Suprapubic skin (tissue), 4 donors: ENCODE measurements around the gene GNA14.

ENCODE experiments used
- CTCF ChIP-seq, 2 donors: fragments of 200-600 bp in 1 of 2; fragments of 450-650 bp in 1 of 2; sonication (generic) in 1 of 2; IDR thresholded peaks; one replicate each; pipeline ENCODE4 v1.5.1; 2016 to 2019; ENCODE audit warnings: antibody characterized with exemption in 2 of 2, mild to moderate bottlenecking in 1 of 2, moderate library complexity in 1 of 2
- POLR2A ChIP-seq, 2 donors: fragments of 450-650 bp; IDR thresholded peaks; one replicate each; pipeline ENCODE4 v1.6.1; 2017; ENCODE audit warnings: antibody characterized with exemption in 2 of 2, mild to moderate bottlenecking in 2 of 2, moderate library complexity in 2 of 2
- POLR2AphosphoS5 ChIP-seq, 3 donors: sonication (generic); formaldehyde crosslinking; IDR thresholded peaks; one replicate each; pipeline ENCODE4 v1.6.1; 2017; ENCODE audit warnings: antibody characterized with exemption in 3 of 3

DNA sequence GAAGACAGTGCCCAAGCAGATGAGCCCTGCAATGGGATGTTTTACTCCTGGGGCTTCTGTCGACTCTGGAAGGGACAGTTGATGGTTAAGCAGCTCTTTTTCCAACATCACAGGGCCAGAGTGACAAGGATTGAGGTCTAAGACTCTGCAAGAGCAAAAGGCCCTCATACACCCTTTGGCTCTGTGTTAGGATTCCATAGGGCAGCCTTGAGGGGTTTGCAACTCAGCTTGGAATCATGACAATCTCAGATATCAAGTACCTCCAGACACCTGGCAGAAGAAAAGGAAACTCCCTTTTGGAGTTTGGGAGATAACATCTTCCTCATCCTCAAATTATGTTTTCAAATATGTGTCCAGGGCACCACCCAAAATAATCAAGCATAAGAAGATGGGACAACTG is 205.7 kb downstream of the GNA14 start:
- TF ChIP-seq CTCF (IDR thresholded peaks at IDR 0.05) (no peak), POLR2A (IDR thresholded peaks at IDR 0.05) (no peak), POLR2AphosphoS5 (IDR thresholded peaks at IDR 0.05) (no peak)
